HepG2 (cell line): ENCODE measurements around the gene FAM90A26. TPM values are rescaled to one million over a fixed set of nuclear protein-coding genes. Genes with fewer than 3 reads are reported as not detected.

Experiments
- ARNT2 ChIP-seq: sonication (generic); formaldehyde crosslinking; IDR thresholded peaks from 2 replicates; pipeline ENCODE4 v1.8.0; 2022; ENCODE audit warnings: mild to moderate bottlenecking, low read depth, missing genetic modification reagents, moderate library complexity
- BRD4 ChIP-seq: sonication (generic); formaldehyde crosslinking; IDR thresholded peaks from 2 replicates; pipeline ENCODE4 v1.4.0; 2020; ENCODE audit warnings: missing genetic modification reagents
- HNF4A ChIP-seq: sonication (generic); formaldehyde crosslinking; IDR thresholded peaks from 2 replicates; pipeline ENCODE4 v1.4.0; 2020; ENCODE audit warnings: missing genetic modification reagents
- PHF21A ChIP-seq: sonication (generic); formaldehyde crosslinking; IDR thresholded peaks from 2 replicates; pipeline ENCODE4 v1.5.0; 2020; ENCODE audit warnings: mild to moderate bottlenecking, missing genetic modification reagents
- POLR2AphosphoS5 ChIP-seq: IDR thresholded peaks from 2 replicates; pipeline ENCODE4 v1.6.1; 2012; ENCODE audit warnings: low read depth, low read length
- REPIN1 ChIP-seq: sonication (generic); formaldehyde crosslinking; IDR thresholded peaks from 2 replicates; pipeline ENCODE4 v1.8.0; 2022; ENCODE audit warnings: missing genetic modification reagents, low read depth, mild to moderate bottlenecking, borderline replicate concordance
- SALL1 ChIP-seq: sonication (generic); formaldehyde crosslinking; IDR thresholded peaks from 2 replicates; pipeline ENCODE4 v1.8.0; 2022; ENCODE audit warnings: mild to moderate bottlenecking, missing genetic modification reagents
- SIN3A ChIP-seq: IDR thresholded peaks from 2 replicates; pipeline ENCODE4 v1.6.1; 2011; ENCODE audit warnings: low read depth, mild to moderate bottlenecking, control low read depth, low read length, borderline replicate concordance
- TBX2 ChIP-seq: sonication (generic); formaldehyde crosslinking; IDR thresholded peaks from 2 replicates; pipeline ENCODE4 v1.5.0; 2020; ENCODE audit warnings: missing genetic modification reagents, mild to moderate bottlenecking, borderline replicate concordance
- YEATS4 ChIP-seq: sonication (generic); formaldehyde crosslinking; IDR thresholded peaks from 2 replicates; pipeline ENCODE4 v1.4.0; 2020; ENCODE audit warnings: missing genetic modification reagents, borderline replicate concordance
- ZBTB7B ChIP-seq: sonication (generic); formaldehyde crosslinking; IDR thresholded peaks from 2 replicates; pipeline ENCODE4 v1.4.0; 2020; ENCODE audit warnings: missing genetic modification reagents
- ZFX ChIP-seq: sonication (generic); formaldehyde crosslinking; IDR thresholded peaks from 2 replicates; pipeline ENCODE4 v1.4.0; 2020; ENCODE audit warnings: mild to moderate bottlenecking, low read depth, missing genetic modification reagents, moderate library complexity
- ZNF350 ChIP-seq: sonication (generic); formaldehyde crosslinking; IDR thresholded peaks from 2 replicates; pipeline ENCODE4 v1.4.0; 2020; ENCODE audit warnings: mild to moderate bottlenecking, low read depth, missing genetic modification reagents, borderline replicate concordance
- ZNF430 ChIP-seq: sonication (generic); formaldehyde crosslinking; IDR thresholded peaks from 2 replicates; pipeline ENCODE4 v1.9.0; 2021; ENCODE audit warnings: mild to moderate bottlenecking, missing genetic modification reagents
- ZNF558 ChIP-seq: sonication (generic); formaldehyde crosslinking; IDR thresholded peaks from 2 replicates; pipeline ENCODE4 v1.9.0; 2022; ENCODE audit warnings: mild to moderate bottlenecking, missing genetic modification reagents, borderline replicate concordance
- ZNF605 ChIP-seq: sonication (generic); formaldehyde crosslinking; IDR thresholded peaks from 2 replicates; pipeline ENCODE4 v1.8.0; 2022; ENCODE audit warnings: mild to moderate bottlenecking, missing genetic modification reagents
- ZNF777 ChIP-seq: sonication (generic); formaldehyde crosslinking; IDR thresholded peaks from 2 replicates; pipeline ENCODE4 v1.4.0; 2020; ENCODE audit warnings: missing genetic modification reagents
- polyA plus RNA-seq, 8 experiments: library from polyadenylated mRNA; depleted of rRNA in 3 of 8; stranded (reverse) in 7 of 8; unstranded in 1 of 8; fragments of >200 nt; fragmentation: Illumina TruSeq in 4 of 8; extraction: Trizol in 4 of 8; gene quantifications; 2 replicates each; pipeline versions ENCODE4 v1.2.1 to v1.2.3, GENCODE V29; 2011 to 2016; ENCODE audit warnings: low read depth in 4 of 8, missing spikeins in 1 of 8, mixed read lengths in 1 of 8; ENCODE audit not compliant: insufficient read depth in 1 of 8
- total RNA-seq, 5 experiments: library from RNA; depleted of rRNA; stranded (reverse); fragments of >200 nt; fragmentation: Illumina TruSeq; extraction: Trizol; gene quantifications; 2 replicates each; pipeline ENCODE4 v1.2.3, GENCODE V29; 2016; ENCODE audit warnings: low read depth in 1 of 5
- TF ChIP-seq, protein P1 (sequence below): sonication (generic); formaldehyde crosslinking; IDR thresholded peaks from 2 replicates; pipeline ENCODE4 v1.4.0; 2020; ENCODE audit warnings: missing genetic modification reagents, borderline replicate concordance
- TF ChIP-seq, protein P2 (sequence below): sonication (generic); formaldehyde crosslinking; IDR thresholded peaks from 2 replicates; pipeline ENCODE4 v1.4.0; 2020; ENCODE audit warnings: missing genetic modification reagents
- TF ChIP-seq, protein P3 (sequence below): sonication (generic); formaldehyde crosslinking; IDR thresholded peaks from 2 replicates; pipeline ENCODE4 v1.9.0; 2022; ENCODE audit warnings: missing genetic modification reagents, mild to moderate bottlenecking, borderline replicate concordance
- TF ChIP-seq, protein P4 (sequence below): IDR thresholded peaks from 2 replicates; pipeline ENCODE4 v1.6.1; 2012; ENCODE audit warnings: inconsistent platforms

Gene FAM90A26
- total and polyA plus RNA-seq, 2 of the 13 experiments (the other 11 are each of a cell fraction or from before 2014, with no cell fraction given): not detected

DNA sequence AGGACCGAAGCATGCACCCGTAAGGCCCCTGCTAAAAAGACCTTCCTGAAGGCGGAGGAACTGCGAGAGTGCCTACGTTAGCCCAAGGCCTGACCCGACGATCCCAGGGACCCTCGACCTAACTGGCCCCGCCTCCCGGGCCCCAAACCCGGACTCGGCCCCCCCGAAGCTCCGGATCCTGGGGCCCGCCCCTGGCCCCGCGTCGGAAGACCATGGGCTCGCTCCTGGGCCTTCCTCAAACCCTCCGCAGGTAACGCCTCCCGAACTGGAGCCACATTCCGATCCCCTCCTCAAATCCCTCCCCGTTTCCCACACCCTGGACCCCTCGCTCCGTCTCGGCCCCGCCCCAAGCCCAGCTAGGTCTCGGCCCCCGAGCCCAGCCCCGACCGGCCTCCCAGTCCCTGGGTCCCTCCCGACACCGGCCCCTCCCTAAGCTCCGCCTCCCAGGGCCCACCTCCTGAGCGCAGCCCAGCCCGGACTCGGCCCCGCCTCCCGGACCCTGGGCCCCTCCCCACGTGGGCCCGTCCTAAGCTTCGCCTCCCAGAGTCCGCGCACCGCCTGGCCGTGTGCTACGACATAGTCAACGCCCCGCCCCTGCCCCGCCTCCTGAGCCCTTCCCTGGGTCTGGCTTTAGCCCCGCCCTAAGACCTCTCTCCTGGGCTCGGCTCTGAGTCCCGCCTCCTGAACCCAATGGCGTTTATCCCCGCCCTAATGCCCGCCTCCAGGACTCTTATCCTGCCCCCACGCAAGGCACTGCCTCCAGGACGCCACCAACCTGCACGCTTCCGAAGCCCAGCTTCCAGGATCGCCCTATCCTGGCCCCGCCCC is 17.8 kb upstream of the FAM90A26 start (continued):
- TF ChIP-seq, protein P1, sequence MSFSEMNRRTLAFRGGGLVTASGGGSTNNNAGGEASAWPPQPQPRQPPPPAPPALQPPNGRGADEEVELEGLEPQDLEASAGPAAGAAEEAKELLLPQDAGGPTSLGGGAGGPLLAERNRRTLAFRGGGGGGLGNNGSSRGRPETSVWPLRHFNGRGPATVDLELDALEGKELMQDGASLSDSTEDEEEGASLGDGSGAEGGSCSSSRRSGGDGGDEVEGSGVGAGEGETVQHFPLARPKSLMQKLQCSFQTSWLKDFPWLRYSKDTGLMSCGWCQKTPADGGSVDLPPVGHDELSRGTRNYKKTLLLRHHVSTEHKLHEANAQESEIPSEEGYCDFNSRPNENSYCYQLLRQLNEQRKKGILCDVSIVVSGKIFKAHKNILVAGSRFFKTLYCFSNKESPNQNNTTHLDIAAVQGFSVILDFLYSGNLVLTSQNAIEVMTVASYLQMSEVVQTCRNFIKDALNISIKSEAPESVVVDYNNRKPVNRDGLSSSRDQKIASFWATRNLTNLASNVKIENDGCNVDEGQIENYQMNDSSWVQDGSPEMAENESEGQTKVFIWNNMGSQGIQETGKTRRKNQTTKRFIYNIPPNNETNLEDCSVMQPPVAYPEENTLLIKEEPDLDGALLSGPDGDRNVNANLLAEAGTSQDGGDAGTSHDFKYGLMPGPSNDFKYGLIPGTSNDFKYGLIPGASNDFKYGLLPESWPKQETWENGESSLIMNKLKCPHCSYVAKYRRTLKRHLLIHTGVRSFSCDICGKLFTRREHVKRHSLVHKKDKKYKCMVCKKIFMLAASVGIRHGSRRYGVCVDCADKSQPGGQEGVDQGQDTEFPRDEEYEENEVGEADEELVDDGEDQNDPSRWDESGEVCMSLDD (CRISPR knock-in tag): 0 out of 2 replicates have a peak, but pooled peaks have one; percentile 31
- 0 out of 2 replicates have a peak, but pooled peaks have one; percentile 22 for TF ChIP-seq REPIN1 (CRISPR knock-in tag)
- peak; percentile 49; the same call in 1 of the 2 replicates for TF ChIP-seq ZNF605 (CRISPR knock-in tag)
- TF ChIP-seq SALL1: peak; percentile 40; the same call in 1 of the 2 replicates
- TF ChIP-seq ZNF350 (CRISPR knock-in tag): peak; percentile 56
- TF ChIP-seq, protein P2, sequence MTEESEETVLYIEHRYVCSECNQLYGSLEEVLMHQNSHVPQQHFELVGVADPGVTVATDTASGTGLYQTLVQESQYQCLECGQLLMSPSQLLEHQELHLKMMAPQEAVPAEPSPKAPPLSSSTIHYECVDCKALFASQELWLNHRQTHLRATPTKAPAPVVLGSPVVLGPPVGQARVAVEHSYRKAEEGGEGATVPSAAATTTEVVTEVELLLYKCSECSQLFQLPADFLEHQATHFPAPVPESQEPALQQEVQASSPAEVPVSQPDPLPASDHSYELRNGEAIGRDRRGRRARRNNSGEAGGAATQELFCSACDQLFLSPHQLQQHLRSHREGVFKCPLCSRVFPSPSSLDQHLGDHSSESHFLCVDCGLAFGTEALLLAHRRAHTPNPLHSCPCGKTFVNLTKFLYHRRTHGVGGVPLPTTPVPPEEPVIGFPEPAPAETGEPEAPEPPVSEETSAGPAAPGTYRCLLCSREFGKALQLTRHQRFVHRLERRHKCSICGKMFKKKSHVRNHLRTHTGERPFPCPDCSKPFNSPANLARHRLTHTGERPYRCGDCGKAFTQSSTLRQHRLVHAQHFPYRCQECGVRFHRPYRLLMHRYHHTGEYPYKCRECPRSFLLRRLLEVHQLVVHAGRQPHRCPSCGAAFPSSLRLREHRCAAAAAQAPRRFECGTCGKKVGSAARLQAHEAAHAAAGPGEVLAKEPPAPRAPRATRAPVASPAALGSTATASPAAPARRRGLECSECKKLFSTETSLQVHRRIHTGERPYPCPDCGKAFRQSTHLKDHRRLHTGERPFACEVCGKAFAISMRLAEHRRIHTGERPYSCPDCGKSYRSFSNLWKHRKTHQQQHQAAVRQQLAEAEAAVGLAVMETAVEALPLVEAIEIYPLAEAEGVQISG (CRISPR knock-in tag): peak; percentile 32; the same call in 1 of the 2 replicates
- TF ChIP-seq TBX2 (CRISPR knock-in tag): peak; percentile 46; the same call in 1 of the 2 replicates
- TF ChIP-seq ZNF430 (CRISPR knock-in tag): 0 out of 2 replicates have a peak, but pooled peaks have one; percentile 40
- TF ChIP-seq POLR2AphosphoS5: peak; percentile 29; the same call in 1 of the 2 replicates
- TF ChIP-seq, protein P3, sequence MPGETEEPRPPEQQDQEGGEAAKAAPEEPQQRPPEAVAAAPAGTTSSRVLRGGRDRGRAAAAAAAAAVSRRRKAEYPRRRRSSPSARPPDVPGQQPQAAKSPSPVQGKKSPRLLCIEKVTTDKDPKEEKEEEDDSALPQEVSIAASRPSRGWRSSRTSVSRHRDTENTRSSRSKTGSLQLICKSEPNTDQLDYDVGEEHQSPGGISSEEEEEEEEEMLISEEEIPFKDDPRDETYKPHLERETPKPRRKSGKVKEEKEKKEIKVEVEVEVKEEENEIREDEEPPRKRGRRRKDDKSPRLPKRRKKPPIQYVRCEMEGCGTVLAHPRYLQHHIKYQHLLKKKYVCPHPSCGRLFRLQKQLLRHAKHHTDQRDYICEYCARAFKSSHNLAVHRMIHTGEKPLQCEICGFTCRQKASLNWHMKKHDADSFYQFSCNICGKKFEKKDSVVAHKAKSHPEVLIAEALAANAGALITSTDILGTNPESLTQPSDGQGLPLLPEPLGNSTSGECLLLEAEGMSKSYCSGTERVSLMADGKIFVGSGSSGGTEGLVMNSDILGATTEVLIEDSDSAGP: peak; percentile 28; the same call in 1 of the 2 replicates
- TF ChIP-seq, protein P4, sequence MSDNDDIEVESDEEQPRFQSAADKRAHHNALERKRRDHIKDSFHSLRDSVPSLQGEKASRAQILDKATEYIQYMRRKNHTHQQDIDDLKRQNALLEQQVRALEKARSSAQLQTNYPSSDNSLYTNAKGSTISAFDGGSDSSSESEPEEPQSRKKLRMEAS: 0 out of 2 replicates have a peak, but pooled peaks have one; percentile 18
- TF ChIP-seq ZFX (CRISPR knock-in tag): peak; percentile 72
- peak; percentile 20; the same call in 1 of the 2 replicates for TF ChIP-seq HNF4A
- peak; percentile 43; the same call in 1 of the 2 replicates for TF ChIP-seq YEATS4 (CRISPR knock-in tag)
- TF ChIP-seq ZNF777: peak; percentile 72; the same call in 1 of the 2 replicates
- TF ChIP-seq BRD4 (CRISPR knock-in tag): 0 out of 2 replicates have a peak, but pooled peaks have one; percentile 32
- TF ChIP-seq ZBTB7B (CRISPR knock-in tag): 0 out of 2 replicates have a peak, but pooled peaks have one; percentile 42
- TF ChIP-seq SIN3A: 0 out of 2 replicates have a peak, but pooled peaks have one; percentile 4
- 0 out of 2 replicates have a peak, but pooled peaks have one; percentile 45 for TF ChIP-seq ZNF558 (CRISPR knock-in tag)
- peak; percentile 55 for TF ChIP-seq PHF21A (CRISPR knock-in tag)
- 0 out of 2 replicates have a peak, but pooled peaks have one; percentile 19 for TF ChIP-seq ARNT2
